OCI-LY3 (cell line): ENCODE measurements around the gene TMEM97.

Experiments
- EZH2phosphoT487 ChIP-seq: fragments of 200-600 bp; shearing (Covaris generic); IDR thresholded peaks from 2 replicates; pipeline ENCODE4 v1.6.1; 2018; ENCODE audit warnings: antibody characterized with exemption, mixed run types, low read depth
- TF ChIP-seq, protein P1 (sequence below): fragments of 200-600, 300-600 bp; sonication (generic); IDR thresholded peaks from 2 replicates; pipeline ENCODE4 v1.5.1; 2014; ENCODE audit warnings: antibody characterized with exemption, low read length, low read depth

DNA sequence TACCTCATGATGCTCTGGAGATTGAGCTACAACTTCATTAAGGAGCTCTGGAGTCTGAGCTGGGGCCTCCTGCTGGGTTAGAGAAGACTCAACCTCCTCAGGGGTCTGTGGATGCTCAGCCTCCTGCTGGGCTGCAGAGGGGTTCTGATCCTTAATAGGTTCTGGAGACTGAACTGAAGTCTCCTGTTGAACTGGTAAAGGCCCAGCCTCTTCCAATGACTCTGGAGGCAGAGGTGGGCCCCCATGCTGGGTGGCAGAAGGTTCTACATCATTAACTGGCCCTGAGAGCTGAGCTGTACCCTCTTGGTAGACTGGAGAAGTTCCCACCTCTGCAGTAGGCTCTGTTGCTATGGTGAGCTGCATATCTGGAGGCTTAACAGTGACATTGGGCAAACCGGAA, 48.1 kb upstream of the TMEM97 start:
- TF ChIP-seq, protein P1, sequence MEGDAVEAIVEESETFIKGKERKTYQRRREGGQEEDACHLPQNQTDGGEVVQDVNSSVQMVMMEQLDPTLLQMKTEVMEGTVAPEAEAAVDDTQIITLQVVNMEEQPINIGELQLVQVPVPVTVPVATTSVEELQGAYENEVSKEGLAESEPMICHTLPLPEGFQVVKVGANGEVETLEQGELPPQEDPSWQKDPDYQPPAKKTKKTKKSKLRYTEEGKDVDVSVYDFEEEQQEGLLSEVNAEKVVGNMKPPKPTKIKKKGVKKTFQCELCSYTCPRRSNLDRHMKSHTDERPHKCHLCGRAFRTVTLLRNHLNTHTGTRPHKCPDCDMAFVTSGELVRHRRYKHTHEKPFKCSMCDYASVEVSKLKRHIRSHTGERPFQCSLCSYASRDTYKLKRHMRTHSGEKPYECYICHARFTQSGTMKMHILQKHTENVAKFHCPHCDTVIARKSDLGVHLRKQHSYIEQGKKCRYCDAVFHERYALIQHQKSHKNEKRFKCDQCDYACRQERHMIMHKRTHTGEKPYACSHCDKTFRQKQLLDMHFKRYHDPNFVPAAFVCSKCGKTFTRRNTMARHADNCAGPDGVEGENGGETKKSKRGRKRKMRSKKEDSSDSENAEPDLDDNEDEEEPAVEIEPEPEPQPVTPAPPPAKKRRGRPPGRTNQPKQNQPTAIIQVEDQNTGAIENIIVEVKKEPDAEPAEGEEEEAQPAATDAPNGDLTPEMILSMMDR: no peak
- TF ChIP-seq EZH2phosphoT487: no peak
